Measurements from ENCODE around the gene HMGN1. TPM values are rescaled to one million over a fixed set of nuclear protein-coding genes. Genes with fewer than 3 reads are reported as not detected.

The HMGN1 gene
- total and polyA plus RNA-seq, 2 experiments from 2014 or later = 282 to 371 TPM

DNA sequence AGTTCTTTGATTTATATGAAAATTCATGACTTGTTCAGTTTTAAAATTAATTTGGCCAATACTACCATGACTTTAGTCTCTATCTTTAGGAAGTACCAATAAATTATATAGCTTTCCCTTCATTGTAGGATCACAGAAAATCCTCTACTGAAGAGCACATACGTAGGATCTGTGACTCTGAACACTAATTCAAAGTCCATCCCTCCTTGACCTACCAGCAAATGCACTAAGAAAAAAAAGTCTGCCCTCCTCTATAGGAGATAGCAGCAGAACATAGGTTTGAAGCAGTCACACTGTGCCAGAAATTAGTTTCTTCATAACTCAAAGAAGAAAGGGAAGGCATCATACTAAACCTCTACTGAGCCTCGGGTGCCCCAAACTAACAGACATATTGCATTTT lies 52.0 kb downstream of the HMGN1 start:
- Histone ChIP-seq H3K36me3 (replicated peaks; ENCODE audit: insufficient read depth, low read depth) (peaks cover 6% of the 10 kb centered on the region), H3K79me2 (peaks cover 63% of the 10 kb centered on the region), H3K9me3 (ENCODE audit: low read depth) (no peaks in the 10 kb centered on the region), H4K20me1 (ENCODE audit: insufficient read depth, poor library complexity, severe bottlenecking) (peaks cover 22% of the 10 kb centered on the region), H3K27me3 (no peaks in the 10 kb centered on the region), H3K27ac (no peak overlapping the region), H2AFZ (no peak overlapping the region), H3K9me2 (replicated peaks; ENCODE audit: insufficient read depth) (no peaks in the 10 kb centered on the region), H3K4me2 (no peak overlapping the region), H3K4me1 (ENCODE audit: insufficient read depth) (no peaks in the 10 kb centered on the region), H3K4me3 (no peak overlapping the region)
- WGBS (ENCODE audit: low lambda C conversion rate, missing lambda C conversion rate) = 86% methylated on average over 2 of the region's 2 CpGs
- TF ChIP-seq EZH2 (IDR thresholded peaks at IDR 0.05; ENCODE audit: borderline replicate concordance) (no peak), EZH2phosphoT487 (IDR thresholded peaks at IDR 0.05; ENCODE audit: low read depth, severe bottlenecking, unreplicated experiment) (no peak)
- TF ChIP-seq, protein P1, sequence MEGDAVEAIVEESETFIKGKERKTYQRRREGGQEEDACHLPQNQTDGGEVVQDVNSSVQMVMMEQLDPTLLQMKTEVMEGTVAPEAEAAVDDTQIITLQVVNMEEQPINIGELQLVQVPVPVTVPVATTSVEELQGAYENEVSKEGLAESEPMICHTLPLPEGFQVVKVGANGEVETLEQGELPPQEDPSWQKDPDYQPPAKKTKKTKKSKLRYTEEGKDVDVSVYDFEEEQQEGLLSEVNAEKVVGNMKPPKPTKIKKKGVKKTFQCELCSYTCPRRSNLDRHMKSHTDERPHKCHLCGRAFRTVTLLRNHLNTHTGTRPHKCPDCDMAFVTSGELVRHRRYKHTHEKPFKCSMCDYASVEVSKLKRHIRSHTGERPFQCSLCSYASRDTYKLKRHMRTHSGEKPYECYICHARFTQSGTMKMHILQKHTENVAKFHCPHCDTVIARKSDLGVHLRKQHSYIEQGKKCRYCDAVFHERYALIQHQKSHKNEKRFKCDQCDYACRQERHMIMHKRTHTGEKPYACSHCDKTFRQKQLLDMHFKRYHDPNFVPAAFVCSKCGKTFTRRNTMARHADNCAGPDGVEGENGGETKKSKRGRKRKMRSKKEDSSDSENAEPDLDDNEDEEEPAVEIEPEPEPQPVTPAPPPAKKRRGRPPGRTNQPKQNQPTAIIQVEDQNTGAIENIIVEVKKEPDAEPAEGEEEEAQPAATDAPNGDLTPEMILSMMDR (IDR thresholded peaks at IDR 0.05; ENCODE audit: poor library complexity) = no peak
- DNase-seq (ENCODE audit: low spot score) = no peak

Small RNAs within 50 kb of the gene (small RNA-seq; reads per million reads assigned to genes)
- gene RF00019 = not detected

Other genes with a start within 250 kb of the HMGN1 start
- 43.3 and 46.2 TPM in 2 replicates for gene PSMG1, start 165.6 kb downstream of the HMGN1 start, total RNA-seq
- gene PSMG1, start 165.6 kb downstream of the HMGN1 start, polyA plus RNA-seq = 81.4 and 99.0 TPM in 2 replicates
- gene BRWD1, start 35.5 kb downstream of the HMGN1 start, total RNA-seq = 45.7 and 48.3 TPM in 2 replicates
- 17.4 and 24.0 TPM in 2 replicates for gene BRWD1, start 35.5 kb downstream of the HMGN1 start, polyA plus RNA-seq
- 0.37 and 0.72 TPM in 2 replicates for gene LCA5L, start 96.7 kb upstream of the HMGN1 start, total RNA-seq
- gene LCA5L, start 96.7 kb upstream of the HMGN1 start, polyA plus RNA-seq = 1.8 and 2.4 TPM in 2 replicates
- 1.8 and 7.7 TPM in 2 replicates for gene SH3BGR, start 102.9 kb upstream of the HMGN1 start, total RNA-seq
- 2.5 and 2.8 TPM in 2 replicates for gene SH3BGR, start 102.9 kb upstream of the HMGN1 start, polyA plus RNA-seq